Measurements from ENCODE around the gene R3HDM2.

Gene R3HDM2

DNA sequence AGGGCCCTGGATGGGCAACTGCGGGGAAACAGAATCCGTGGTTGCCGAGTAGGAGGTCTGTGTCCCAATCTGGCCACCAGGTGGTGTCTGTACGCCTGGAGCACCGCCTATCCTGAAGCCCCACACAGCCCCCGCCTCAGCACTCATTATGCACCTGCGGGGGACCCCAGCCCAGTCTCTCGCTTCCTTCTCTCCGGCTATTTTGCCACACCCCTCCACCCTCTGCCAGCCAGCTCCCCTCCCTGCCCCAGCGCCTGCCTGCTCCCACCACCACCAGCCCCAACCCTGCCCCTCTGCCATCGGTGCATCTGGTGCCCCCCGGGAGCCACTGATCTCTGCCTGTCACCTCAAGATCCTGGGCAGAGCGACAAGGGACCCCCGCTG, 216.5 kb downstream of the R3HDM2 start:
- H3K27me3 Mint-ChIP-seq = peaks cover 74% of the 10 kb centered on the region
- H3K9me3 Mint-ChIP-seq = no peaks in the 10 kb centered on the region
- H3K4me3 Mint-ChIP-seq = no peak overlapping the region
- H3K27ac Mint-ChIP-seq = peak overlapping the region; percentile 26
- H3K36me3 Mint-ChIP-seq = no peaks in the 10 kb centered on the region
- CTCF ChIA-PET = interaction anchor here (0.7 to 10.5 kb wide), 15 partner anchors 9 to 244 kb away, joined by 3 to 318 read pairs (median 5); partner anchors contain the start of genes GLI1, LRP1, SHMT2 and STAC3
- peak; percentile 83 for DNase-seq
- peaks cover 37% of the 10 kb centered on the region for H3K4me1 Mint-ChIP-seq

DNA sequence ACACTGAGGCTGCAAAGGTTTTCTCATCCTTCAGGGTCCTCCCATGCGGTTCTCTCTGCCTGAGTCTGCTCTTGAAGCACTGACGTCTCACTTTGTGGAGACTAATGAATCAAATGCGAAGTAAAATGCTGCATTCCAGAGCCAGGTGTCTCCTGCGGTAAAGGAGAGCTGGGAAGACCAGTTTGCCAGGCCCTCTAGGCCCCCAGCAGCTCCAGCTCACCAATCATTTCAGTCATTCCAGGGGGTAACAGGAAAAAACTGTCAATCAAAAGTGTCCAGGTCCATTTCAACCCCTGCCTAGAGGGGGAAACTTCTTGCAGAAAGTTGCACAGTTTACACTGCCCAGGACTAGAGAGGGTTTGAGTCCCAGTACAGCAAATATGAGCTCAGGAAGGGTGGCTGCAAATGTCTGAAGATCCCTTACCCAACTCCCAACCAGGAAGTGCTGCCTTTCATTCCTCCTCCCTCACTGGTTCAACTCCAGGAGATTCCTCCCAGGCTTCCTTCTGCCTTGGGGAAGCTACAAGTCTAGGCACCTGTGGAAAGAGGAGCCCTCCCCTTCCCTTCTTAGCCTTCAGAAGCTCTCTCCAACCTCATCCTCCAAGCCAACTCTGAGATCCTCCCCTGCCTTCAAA, 217.0 kb downstream of the R3HDM2 start:
- peaks cover 69% of the 10 kb centered on the region for H3K27me3 Mint-ChIP-seq
- peaks cover 37% of the 10 kb centered on the region for H3K4me1 Mint-ChIP-seq
- H3K27ac Mint-ChIP-seq = no peak overlapping the region
- H3K4me3 Mint-ChIP-seq = no peak overlapping the region
- no peak for DNase-seq
- no peaks in the 10 kb centered on the region for H3K9me3 Mint-ChIP-seq
- no peaks in the 10 kb centered on the region for H3K36me3 Mint-ChIP-seq
- CTCF ChIA-PET = interaction anchor here (0.7 to 10.5 kb wide), 18 partner anchors 8 to 494 kb away, joined by 3 to 318 read pairs (median 4); partner anchors contain the start of genes GLI1, LRP1, SHMT2 and STAC3

- Mint-ChIP-seq H3K27ac (no peak overlapping the region), H3K4me1 (peaks cover 37% of the 10 kb centered on the region), H3K27me3 (peaks cover 62% of the 10 kb centered on the region), H3K36me3 (no peaks in the 10 kb centered on the region), H3K4me3 (no peak overlapping the region), H3K9me3 (no peaks in the 10 kb centered on the region)
- peak; percentile 90 for DNase-seq
- CTCF ChIA-PET = interaction anchor here (0.7 to 10.5 kb wide), 15 partner anchors 8 to 495 kb away, joined by 3 to 318 read pairs (median 5); partner anchors contain the start of genes GLI1, SHMT2 and STAC3
Observed at GRCh38 chr12:57213058-57213715, 217.7 kb downstream of the R3HDM2 start.

- H3K36me3 Mint-ChIP-seq = no peaks in the 10 kb centered on the region
- H3K4me1 Mint-ChIP-seq = peaks cover 36% of the 10 kb centered on the region
- no peak overlapping the region for H3K4me3 Mint-ChIP-seq
- no peaks in the 10 kb centered on the region for H3K9me3 Mint-ChIP-seq
- no peak for DNase-seq
- peaks cover 57% of the 10 kb centered on the region for H3K27me3 Mint-ChIP-seq
- CTCF ChIA-PET = interaction anchor here (0.7 to 10.5 kb wide), 8 partner anchors 15 to 246 kb away, joined by 3 to 318 read pairs (median 13); partner anchors contain the start of genes GLI1, SHMT2 and STAC3
- no peak overlapping the region for H3K27ac Mint-ChIP-seq
Observed at GRCh38 chr12:57212701-57213057, 218.2 kb downstream of the R3HDM2 start.

- no peak overlapping the region for H3K4me3 Mint-ChIP-seq
Observed at GRCh38 chr12:57211791-57212700, 218.8 kb downstream of the R3HDM2 start.

GRCh38 chr12:57210926-57211692, 219.7 kb downstream of the R3HDM2 start:
- H3K36me3 Mint-ChIP-seq = no peaks in the 10 kb centered on the region
- H3K27ac Mint-ChIP-seq = no peak overlapping the region
- H3K27me3 Mint-ChIP-seq = peaks cover 44% of the 10 kb centered on the region
- no peak overlapping the region for H3K4me3 Mint-ChIP-seq
- peaks cover 31% of the 10 kb centered on the region for H3K4me1 Mint-ChIP-seq
- H3K9me3 Mint-ChIP-seq = no peaks in the 10 kb centered on the region
- CTCF ChIA-PET = interaction anchor here (10.5 kb wide), 1 partner anchor 31 kb away, joined by 318 read pairs; a partner anchor contains a TSS
- no peak for DNase-seq

More at GRCh38 chr12:57211791-57212700, 218.8 kb downstream of the R3HDM2 start:
- CTCF ChIA-PET = interaction anchor here (2.4 to 10.5 kb wide), 4 partner anchors 16 to 246 kb away, joined by 10 to 318 read pairs (median 68); partner anchors contain the start of genes GLI1, SHMT2 and STAC3
- H3K27ac Mint-ChIP-seq = no peak overlapping the region
- no peak for DNase-seq
- H3K9me3 Mint-ChIP-seq = no peaks in the 10 kb centered on the region
- H3K36me3 Mint-ChIP-seq = no peaks in the 10 kb centered on the region
- H3K27me3 Mint-ChIP-seq = peaks cover 51% of the 10 kb centered on the region
- peaks cover 31% of the 10 kb centered on the region for H3K4me1 Mint-ChIP-seq

- no peaks in the 10 kb centered on the region for H3K9me3 Mint-ChIP-seq
- no peak overlapping the region for H3K4me3 Mint-ChIP-seq
- CTCF ChIA-PET = interaction anchor here (10.5 kb wide), 1 partner anchor 31 kb away, joined by 318 read pairs; a partner anchor contains a TSS
- peaks cover 37% of the 10 kb centered on the region for H3K27me3 Mint-ChIP-seq
- H3K36me3 Mint-ChIP-seq = no peaks in the 10 kb centered on the region
- H3K4me1 Mint-ChIP-seq = peaks cover 24% of the 10 kb centered on the region
- no peak overlapping the region for H3K27ac Mint-ChIP-seq
- DNase-seq = no peak
Observed at GRCh38 chr12:57210461-57210860, 220.4 kb downstream of the R3HDM2 start.

DNA sequence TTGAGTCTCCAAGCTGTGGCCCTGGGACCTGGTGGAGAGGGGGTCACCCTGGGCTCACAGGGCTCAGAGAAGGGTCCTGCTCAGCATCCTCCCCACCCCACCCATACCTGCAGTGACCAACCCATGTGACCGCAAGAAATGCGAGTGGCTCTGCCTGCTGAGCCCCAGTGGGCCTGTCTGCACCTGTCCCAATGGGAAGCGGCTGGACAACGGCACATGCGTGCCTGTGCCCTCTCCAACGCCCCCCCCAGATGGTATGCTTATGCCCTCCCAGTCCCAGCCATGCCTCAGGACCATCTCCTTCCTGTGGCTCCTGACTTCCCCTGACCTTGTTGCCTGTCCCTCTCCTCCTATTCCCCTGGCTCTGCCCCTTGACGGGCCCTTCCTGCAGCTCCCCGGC, 220.9 kb downstream of the R3HDM2 start:
- Mint-ChIP-seq H3K36me3 (no peaks in the 10 kb centered on the region), H3K9me3 (no peaks in the 10 kb centered on the region), H3K4me3 (no peak overlapping the region), H3K27ac (no peak overlapping the region), H3K27me3 (peaks cover 32% of the 10 kb centered on the region), H3K4me1 (peaks cover 20% of the 10 kb centered on the region)
- no peak for DNase-seq
- CTCF ChIA-PET = interaction anchor here (10.5 kb wide), 1 partner anchor 32 kb away, joined by 318 read pairs; a partner anchor contains a TSS

GRCh38 chr12:57208631-57209282, 222.1 kb downstream of the R3HDM2 start:
- CTCF ChIA-PET = interaction anchor here (0.9 to 1.4 kb wide), 2 partner anchors 32 to 34 kb away, joined by 4 to 5 read pairs; no protein-coding TSS in a partner anchor
- no peaks in the 10 kb centered on the region for H3K9me3 Mint-ChIP-seq
- H3K36me3 Mint-ChIP-seq = no peaks in the 10 kb centered on the region
- no peak overlapping the region for H3K27ac Mint-ChIP-seq
- H3K4me1 Mint-ChIP-seq = peaks cover 9% of the 10 kb centered on the region
- H3K4me3 Mint-ChIP-seq = no peak overlapping the region
- no peak for DNase-seq
- H3K27me3 Mint-ChIP-seq = peaks cover 20% of the 10 kb centered on the region

- Mint-ChIP-seq H3K4me3 (no peak overlapping the region), H3K27me3 (peaks cover 13% of the 10 kb centered on the region), H3K9me3 (no peaks in the 10 kb centered on the region), H3K4me1 (peaks cover 3% of the 10 kb centered on the region), H3K27ac (no peak overlapping the region), H3K36me3 (no peaks in the 10 kb centered on the region)
- no peak for DNase-seq
- CTCF ChIA-PET = interaction anchor here (0.9 to 1.4 kb wide), 2 partner anchors 32 to 35 kb away, joined by 4 to 5 read pairs; no protein-coding TSS in a partner anchor
Observed at GRCh38 chr12:57207731-57208630, 222.9 kb downstream of the R3HDM2 start.

- Mint-ChIP-seq H3K4me3 (no peak overlapping the region), H3K36me3 (no peaks in the 10 kb centered on the region), H3K4me1 (no peaks in the 10 kb centered on the region), H3K27me3 (peaks cover 4% of the 10 kb centered on the region), H3K9me3 (no peaks in the 10 kb centered on the region), H3K27ac (no peak overlapping the region)
- DNase-seq = no peak
- CTCF ChIA-PET = interaction anchor here (0.6 to 1.0 kb wide), 2 partner anchors 8 to 37 kb away, joined by 3 read pairs; no protein-coding TSS in a partner anchor
Observed at GRCh38 chr12:57205931-57206330, 224.9 kb downstream of the R3HDM2 start.

DNA sequence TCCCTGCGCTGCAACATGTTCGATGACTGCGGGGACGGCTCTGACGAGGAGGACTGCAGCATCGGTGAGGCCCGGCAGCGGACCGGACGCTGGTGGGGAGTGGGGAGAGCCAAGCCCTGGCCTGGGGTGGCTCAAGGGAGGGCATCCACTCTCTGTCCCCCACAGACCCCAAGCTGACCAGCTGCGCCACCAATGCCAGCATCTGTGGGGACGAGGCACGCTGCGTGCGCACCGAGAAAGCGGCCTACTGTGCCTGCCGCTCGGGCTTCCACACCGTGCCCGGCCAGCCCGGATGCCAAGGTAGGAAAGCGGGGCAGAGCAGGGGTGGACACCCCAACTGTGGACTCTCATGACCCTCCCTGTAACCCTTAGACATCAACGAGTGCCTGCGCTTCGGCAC, 225.7 kb downstream of the R3HDM2 start:
- Mint-ChIP-seq H3K4me1 (no peaks in the 10 kb centered on the region), H3K9me3 (no peaks in the 10 kb centered on the region), H3K27ac (no peak overlapping the region), H3K36me3 (no peaks in the 10 kb centered on the region), H3K27me3 (no peaks in the 10 kb centered on the region), H3K4me3 (no peak overlapping the region)
- no peak for DNase-seq
- CTCF ChIA-PET = interaction anchor here (0.6 kb wide), 1 partner anchor 9 kb away, joined by 3 read pairs; no protein-coding TSS in a partner anchor
